ENCODE results near the gene EXOC7. TPM values are rescaled to one million over a fixed set of nuclear protein-coding genes. Genes with fewer than 3 reads are reported as not detected.

The EXOC7 gene
- total and polyA plus RNA-seq, 2 of the 8 experiments (the other 6 are each of a cell fraction or from before 2014, with no cell fraction given) = 77.1 to 92.6 TPM

DNA sequence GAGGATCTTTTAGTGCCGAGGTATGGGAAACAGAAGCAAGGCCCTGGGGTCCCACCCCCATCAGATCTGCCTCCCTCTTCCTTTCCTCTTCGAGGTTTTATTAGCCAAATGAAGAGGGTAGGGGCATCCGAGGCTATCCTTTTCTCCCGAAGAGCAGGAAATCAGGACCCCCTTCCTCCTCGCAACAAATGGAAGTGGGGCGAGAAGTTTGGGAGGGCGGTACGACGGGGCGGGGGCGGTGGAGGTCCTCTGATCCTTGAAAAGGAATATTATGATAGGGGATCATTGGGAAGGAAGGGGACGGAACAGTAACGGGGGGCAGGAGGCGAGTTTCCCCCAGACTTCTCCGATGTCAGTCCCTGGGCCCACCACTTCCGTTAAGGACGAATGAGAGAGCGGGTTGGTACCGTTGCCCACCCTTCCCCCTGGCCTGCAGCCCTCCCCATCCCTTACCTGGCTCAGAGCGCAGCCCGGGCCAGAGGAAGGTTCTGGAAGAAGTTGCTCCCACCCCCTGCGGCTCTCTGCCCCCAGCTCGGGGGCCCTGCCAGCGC lies 37.1 kb upstream of the EXOC7 start:
- no peak overlapping the region for H3K27ac ChIP-seq (ENCODE audit: low read depth, low read length)

More for the DNA sequence above, 37.1 kb upstream of the EXOC7 start:
- Histone ChIP-seq H3K79me2 (ENCODE audit: control insufficient read depth in 1 of 2, insufficient read depth in 2 of 2, low read length in 2 of 2) (no peaks in the 10 kb centered on the region), H3K18ac (ENCODE audit: extremely low read depth, low read length) (no peak overlapping the region), H2BK12ac (ENCODE audit: low read depth, low read length) (no peak overlapping the region), H2AK5ac (ENCODE audit: low read depth, low read length) (no peak overlapping the region), H4K5ac (ENCODE audit: insufficient read length, low read depth, low read length) (no peak overlapping the region), H4K91ac (replicated peaks; ENCODE audit: insufficient read length, low read length) (no peak overlapping the region), H3K9me3 (ENCODE audit: insufficient read depth in 2 of 2, low read depth in 1 of 2, low read length in 1 of 2) (no peaks in the 10 kb centered on the region), H3K4me2 (ENCODE audit: insufficient read depth in 1 of 2, low read depth in 2 of 2, low read length in 2 of 2) (peak overlapping the region; percentile 92 to 97), H2BK15ac (ENCODE audit: low read length) (no peak overlapping the region), H3K79me1 (ENCODE audit: low read depth, low read length) (no peaks in the 10 kb centered on the region), H3K27me3 (replicated peaks in 1 of 4; ENCODE audit: control insufficient read depth in 3 of 4, extremely low read depth in 1 of 4, insufficient read depth in 3 of 4, low read length in 3 of 4) (peaks cover 31 to 72% (median 66%) of the 10 kb centered on the region in 4 experiments), H3K14ac (ENCODE audit: insufficient read length) (no peak overlapping the region), H3K4me1 (replicated peaks in 1 of 4; ENCODE audit: control insufficient read depth in 3 of 4, insufficient read depth in 4 of 4, low read length in 3 of 4) (peaks cover 17 to 64% (median 58%) of the 10 kb centered on the region in 4 experiments), H2BK120ac (replicated peaks; ENCODE audit: low read depth, low read length) (no peak overlapping the region), H3K4me3 (ENCODE audit: extremely low read depth in 1 of 4, insufficient read depth in 2 of 4, low read depth in 3 of 4, low read length in 4 of 4) (peak overlapping the region; percentile 40 to 71 (median 54)), H3K23ac (ENCODE audit: insufficient read length) (no peak overlapping the region), H4K8ac (ENCODE audit: extremely low read depth, insufficient read depth, low read length) (no peak overlapping the region), H2BK5ac (ENCODE audit: low read depth, low read length) (no peak overlapping the region), H2AFZ (ENCODE audit: low read length) (no peak overlapping the region), H3K56ac (replicated peaks; ENCODE audit: insufficient read length, low read depth, low read length) (no peak overlapping the region), H4K20me1 (replicated peaks in 1 of 2; ENCODE audit: control insufficient read depth in 1 of 2, insufficient read depth in 2 of 2, low read length in 2 of 2) (no peaks in the 10 kb centered on the region), H3K9ac (replicated peaks in 1 of 4; ENCODE audit: extremely low read depth in 1 of 4, low read depth in 3 of 4, low read length in 3 of 4) (no peak overlapping the region), H3K4ac (replicated peaks; ENCODE audit: insufficient read length, low read depth, low read length) (no peak overlapping the region), H3K36me3 (ENCODE audit: control insufficient read depth in 2 of 4, insufficient read depth in 4 of 4, low read length in 3 of 4) (no peaks in the 10 kb centered on the region), H3K23me2 (ENCODE audit: low read depth, low read length) (peaks cover 15% of the 10 kb centered on the region), H2BK20ac (ENCODE audit: low read length) (no peak overlapping the region)
- whole genome bisulfite sequencing, 2 experiments (ENCODE audit: extremely low coverage in 1 of 2, insufficient coverage in 1 of 2, insufficient read length in 1 of 2, insufficient replicate concordance in 2 of 2, low coverage in 1 of 2, low lambda C conversion rate in 2 of 2, missing lambda C conversion rate in 1 of 2) = 2% methylated on average over 9 of the region's 24 CpGs; no CpG with 5 or more reads in 1 of the 2 experiments
- CTCF ChIA-PET (ENCODE audit: partially characterized antibody) = interaction anchor here (0.8 to 24.4 kb wide), 7 partner anchors 9 to 139 kb away, joined by 3 to 778 read pairs (median 17); partner anchors contain the start of gene EXOC7
- POLR2A ChIA-PET (ENCODE audit: partially characterized antibody) = interaction anchor here (0.9 to 7.5 kb wide), 6 partner anchors 9 to 133 kb away, joined by 3 to 64 read pairs (median 4); partner anchors contain the start of gene EXOC7
- no peak for FAIRE-seq
- no peak for DNase-seq (ENCODE audit: low read depth in 1 of 2, low spot score in 2 of 2)
- TF ChIP-seq RXRA (IDR thresholded peaks at IDR 0.05; ENCODE audit: insufficient read depth, low read depth, low read length) = no peak
- peak; percentile 63 for TF ChIP-seq SAP30 (IDR thresholded peaks at IDR 0.05; ENCODE audit: insufficient read depth, insufficient replicate concordance, low read length)

Measured in H1 (cell line).